Peyer's patch (tissue), 4 donors: ENCODE results near the gene MAP3K21. TPM values are rescaled to one million over a fixed set of nuclear protein-coding genes. Genes with fewer than 3 reads are reported as not detected.

Experiments used
- DNase-seq, 3 donors: peaks; one replicate each; pipeline ENCODE4 v3.0.0-alpha.2; 2017 to 2019
- H3K27ac ChIP-seq, 4 donors: fragments of 200-600 bp; sonication (generic); one replicate each; pipeline ENCODE4 v1.5.1; 2016 to 2019
- H3K27me3 ChIP-seq, 2 donors: fragments of 200-600 bp; sonication (generic); one replicate each; pipeline ENCODE4 v1.5.1; 2019
- H3K36me3 ChIP-seq, 3 donors: fragments of 200-600 bp; sonication (generic); one replicate each; pipeline ENCODE4 v1.5.1; 2016 to 2019
- H3K4me1 ChIP-seq, 4 donors: fragments of 200-600 bp; sonication (generic); one replicate each; pipeline ENCODE4 v1.5.1; 2016 to 2019
- H3K4me3 ChIP-seq, 4 donors: fragments of 200-600 bp; sonication (generic); 1 replicate in 3 of 4; 2 replicates in 1 of 4; pipeline ENCODE4 v1.5.1; 2016 to 2019; ENCODE audit warnings: mild to moderate bottlenecking in 1 of 4
- H3K9me3 ChIP-seq, 4 donors: fragments of 200-600 bp; sonication (generic); one replicate each; pipeline ENCODE4 v1.5.1; 2016 to 2019; ENCODE audit warnings: mild to moderate bottlenecking in 1 of 4
- POLR2A ChIP-seq, 2 donors: fragments of 450-650 bp; IDR thresholded peaks; one replicate each; pipeline ENCODE4 v1.5.1; 2017; ENCODE audit warnings: antibody characterized with exemption in 2 of 2, mild to moderate bottlenecking in 2 of 2, moderate library complexity in 2 of 2
- total RNA-seq, 4 donors: library from RNA; depleted of rRNA; stranded (reverse); fragments of >200 nt; gene quantifications; one replicate each; pipeline ENCODE4 v1.1.0, GENCODE V29; 2016
- TF ChIP-seq, protein P1 (sequence below), 6 experiments: fragments of 450-650 bp in 4 of 6; fragments of 200-600 bp in 2 of 6; sonication (generic) in 1 of 6; IDR thresholded peaks; one replicate each; pipeline ENCODE4 v1.5.1; 2017 to 2019; ENCODE audit warnings: antibody characterized with exemption in 6 of 6, mild to moderate bottlenecking in 3 of 6, moderate library complexity in 1 of 6

Gene MAP3K21
- total RNA-seq, 4 donors from 2014 or later, result 14.9 to 54.4 (median 34.2) TPM

DNA sequence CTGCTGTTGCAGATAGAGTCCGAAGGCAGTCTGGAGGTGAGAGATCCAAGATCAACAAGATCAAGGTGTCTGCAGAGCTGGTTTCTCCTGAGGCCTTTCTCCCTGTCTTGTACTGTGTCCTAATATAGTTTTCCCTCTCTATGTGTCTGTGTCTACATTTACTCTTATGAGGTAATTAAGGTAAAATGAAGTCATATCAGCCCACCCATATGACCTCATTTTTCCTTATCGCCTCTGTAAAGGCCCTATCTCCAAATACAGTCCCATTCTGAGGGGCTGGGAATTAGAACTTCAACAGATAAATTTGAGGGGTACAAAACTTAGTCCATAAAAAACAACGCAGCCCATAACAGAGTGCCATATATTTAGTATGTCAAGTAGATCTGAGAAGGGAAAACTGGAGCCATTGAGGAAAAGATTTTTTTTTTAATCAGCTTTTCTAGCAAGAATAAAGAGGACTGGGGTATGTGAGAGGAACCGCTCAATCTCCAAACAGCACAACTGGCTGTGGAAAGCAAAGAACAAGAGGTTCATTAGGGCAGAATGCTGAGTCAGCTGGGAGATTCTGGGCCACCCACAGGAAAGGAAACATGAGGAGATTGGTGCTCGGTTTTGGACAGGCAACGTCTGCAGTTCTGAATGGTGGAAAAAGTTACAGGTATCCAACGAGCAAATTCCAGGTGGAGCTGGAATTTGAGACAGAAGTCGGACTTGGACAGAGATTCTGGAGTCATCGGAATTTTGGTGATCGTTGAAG is 65.7 kb downstream of the MAP3K21 start:
- H3K27me3 ChIP-seq, result no peaks in the 10 kb centered on the region
- H3K27ac ChIP-seq, result no peak overlapping the region
- no peak overlapping the region for H3K4me3 ChIP-seq
- no peaks in the 10 kb centered on the region for H3K4me1 ChIP-seq
- DNase-seq, result no peak
- H3K9me3 ChIP-seq, result no peaks in the 10 kb centered on the region
- H3K36me3 ChIP-seq, result no peaks in the 10 kb centered on the region
- no peak for TF ChIP-seq POLR2A (IDR thresholded peaks at IDR 0.05)

DNA sequence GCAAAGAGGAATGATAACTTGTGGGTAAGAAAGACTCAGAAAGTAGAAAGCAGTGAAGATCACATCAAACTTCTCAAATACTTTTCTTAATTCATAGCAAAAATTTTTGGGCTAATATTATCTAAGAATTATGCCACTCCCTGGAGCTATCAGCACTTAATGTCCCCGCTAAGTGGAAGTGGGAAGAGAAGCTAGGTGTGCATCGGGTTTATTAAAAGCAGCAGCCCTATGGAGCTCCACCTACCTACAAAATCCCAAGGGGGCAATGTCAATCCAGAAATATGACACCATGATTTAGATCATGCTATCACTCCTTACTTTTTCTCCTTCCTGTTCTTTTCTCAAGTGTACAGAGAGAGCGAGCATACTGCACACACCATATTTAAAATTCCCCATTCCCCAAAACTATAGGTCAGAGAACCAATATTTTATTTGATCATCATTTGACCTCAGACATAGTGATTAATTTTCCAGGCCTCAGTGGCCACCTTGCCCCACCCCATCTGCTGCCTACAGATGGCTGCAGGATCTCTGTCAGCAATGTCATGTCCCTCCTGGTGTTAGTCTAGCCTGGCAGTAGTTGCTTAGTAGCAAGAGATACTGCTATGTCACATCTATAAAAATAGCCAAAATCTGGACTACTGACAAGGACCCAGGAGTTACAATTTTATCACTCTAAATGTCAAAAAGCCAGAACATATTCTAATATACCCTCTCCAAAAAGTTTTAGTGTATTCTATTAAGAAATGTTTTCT is 66.6 kb downstream of the MAP3K21 start:
- Histone ChIP-seq H3K27me3 (no peaks in the 10 kb centered on the region), H3K4me1 (no peaks in the 10 kb centered on the region), H3K27ac (no peak overlapping the region), H3K36me3 (no peaks in the 10 kb centered on the region), H3K9me3 (no peaks in the 10 kb centered on the region), H3K4me3 (no peak overlapping the region)
- TF ChIP-seq POLR2A (IDR thresholded peaks at IDR 0.05), result no peak
- TF ChIP-seq, protein P1, sequence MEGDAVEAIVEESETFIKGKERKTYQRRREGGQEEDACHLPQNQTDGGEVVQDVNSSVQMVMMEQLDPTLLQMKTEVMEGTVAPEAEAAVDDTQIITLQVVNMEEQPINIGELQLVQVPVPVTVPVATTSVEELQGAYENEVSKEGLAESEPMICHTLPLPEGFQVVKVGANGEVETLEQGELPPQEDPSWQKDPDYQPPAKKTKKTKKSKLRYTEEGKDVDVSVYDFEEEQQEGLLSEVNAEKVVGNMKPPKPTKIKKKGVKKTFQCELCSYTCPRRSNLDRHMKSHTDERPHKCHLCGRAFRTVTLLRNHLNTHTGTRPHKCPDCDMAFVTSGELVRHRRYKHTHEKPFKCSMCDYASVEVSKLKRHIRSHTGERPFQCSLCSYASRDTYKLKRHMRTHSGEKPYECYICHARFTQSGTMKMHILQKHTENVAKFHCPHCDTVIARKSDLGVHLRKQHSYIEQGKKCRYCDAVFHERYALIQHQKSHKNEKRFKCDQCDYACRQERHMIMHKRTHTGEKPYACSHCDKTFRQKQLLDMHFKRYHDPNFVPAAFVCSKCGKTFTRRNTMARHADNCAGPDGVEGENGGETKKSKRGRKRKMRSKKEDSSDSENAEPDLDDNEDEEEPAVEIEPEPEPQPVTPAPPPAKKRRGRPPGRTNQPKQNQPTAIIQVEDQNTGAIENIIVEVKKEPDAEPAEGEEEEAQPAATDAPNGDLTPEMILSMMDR (IDR thresholded peaks at IDR 0.05), result no peak
- DNase-seq, result no peak

DNA sequence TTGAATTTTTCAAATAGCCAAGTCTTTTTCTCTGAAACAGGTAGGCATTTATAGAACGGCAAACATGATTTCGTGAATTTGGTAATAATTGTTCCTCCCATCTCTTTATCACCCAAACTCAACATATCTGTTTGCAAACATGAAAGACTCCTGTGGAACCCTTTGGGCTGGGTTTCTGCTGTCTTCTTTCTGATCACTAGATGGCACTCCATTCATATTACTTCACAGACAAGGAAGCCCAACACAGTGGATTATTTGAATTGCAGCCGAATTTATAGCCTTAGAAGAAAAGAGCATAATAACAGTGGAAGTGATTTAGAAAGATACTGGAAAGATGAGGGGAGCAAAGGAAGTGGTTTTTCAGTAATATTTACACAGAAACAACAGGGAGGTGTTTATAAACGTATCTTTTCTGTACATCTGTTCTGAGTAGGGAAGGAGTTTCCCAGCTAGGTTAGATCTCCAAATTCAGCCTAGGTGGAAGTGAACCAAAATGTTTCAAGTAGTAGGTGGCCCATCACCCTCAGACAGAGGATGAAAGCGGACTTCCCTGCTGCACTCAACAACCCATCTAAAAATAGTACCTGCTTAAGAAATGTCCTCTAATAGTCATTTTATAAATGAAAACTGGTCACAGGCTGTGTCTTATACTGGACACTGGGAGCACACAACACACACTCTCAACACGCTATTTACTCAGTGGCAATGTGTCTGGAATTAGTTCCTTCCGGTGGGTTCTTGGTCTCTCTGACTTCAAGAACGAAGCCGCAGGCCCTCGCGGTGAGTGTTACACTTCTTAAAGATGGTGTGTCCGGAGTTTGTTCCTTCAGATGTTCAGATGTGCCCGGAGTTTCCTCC is 67.6 kb downstream of the MAP3K21 start:
- no peak overlapping the region for H3K27ac ChIP-seq
- no peak for DNase-seq
- H3K9me3 ChIP-seq, result no peaks in the 10 kb centered on the region
- H3K4me1 ChIP-seq, result no peaks in the 10 kb centered on the region
- no peaks in the 10 kb centered on the region for H3K27me3 ChIP-seq
- no peaks in the 10 kb centered on the region for H3K36me3 ChIP-seq
- TF ChIP-seq POLR2A (IDR thresholded peaks at IDR 0.05), result no peak
- TF ChIP-seq, protein P1 (IDR thresholded peaks at IDR 0.05), result peak in 4 of 6 experiments; percentile 51 to 77 (median 69)
- H3K4me3 ChIP-seq, result no peak overlapping the region

DNA sequence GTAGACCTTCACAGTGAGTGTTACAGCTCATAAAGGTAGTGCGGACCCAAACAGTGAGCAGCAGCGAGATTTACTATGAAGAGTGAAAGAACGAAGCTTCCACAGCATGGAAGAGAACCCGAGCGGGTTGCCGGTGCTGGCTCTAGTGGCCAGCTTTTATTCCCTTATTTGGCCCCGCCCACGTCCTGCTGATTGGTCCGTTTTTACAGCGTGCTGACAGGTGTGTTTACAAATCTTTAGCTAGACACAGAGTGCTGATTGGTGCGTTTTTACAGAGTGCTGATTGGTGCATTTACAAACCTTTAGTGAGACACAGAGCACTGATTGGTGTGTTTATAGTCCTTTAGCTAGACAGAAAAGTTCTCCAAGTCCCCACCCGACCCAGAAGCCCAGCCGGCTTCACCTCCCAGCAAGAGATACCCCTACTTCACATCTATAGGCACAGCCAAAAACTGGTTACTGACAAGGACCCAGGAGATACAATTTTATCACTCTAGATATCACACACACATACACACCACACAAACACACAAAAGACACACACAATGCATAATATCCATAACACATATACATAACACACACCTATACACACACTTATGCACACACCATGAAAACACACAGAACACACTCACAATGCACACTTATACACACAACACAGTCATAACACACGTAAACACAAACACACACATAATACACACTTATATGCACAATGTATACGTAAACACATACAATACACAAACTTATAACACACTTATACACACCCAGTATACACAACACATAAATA is 68.5 kb downstream of the MAP3K21 start:
- Histone ChIP-seq H3K27ac (no peak overlapping the region), H3K9me3 (no peaks in the 10 kb centered on the region), H3K27me3 (no peaks in the 10 kb centered on the region), H3K36me3 (no peaks in the 10 kb centered on the region), H3K4me1 (no peaks in the 10 kb centered on the region), H3K4me3 (no peak overlapping the region)
- DNase-seq, result no peak
- TF ChIP-seq, protein P1 (IDR thresholded peaks at IDR 0.05), result no peak
- TF ChIP-seq POLR2A (IDR thresholded peaks at IDR 0.05), result no peak

DNA sequence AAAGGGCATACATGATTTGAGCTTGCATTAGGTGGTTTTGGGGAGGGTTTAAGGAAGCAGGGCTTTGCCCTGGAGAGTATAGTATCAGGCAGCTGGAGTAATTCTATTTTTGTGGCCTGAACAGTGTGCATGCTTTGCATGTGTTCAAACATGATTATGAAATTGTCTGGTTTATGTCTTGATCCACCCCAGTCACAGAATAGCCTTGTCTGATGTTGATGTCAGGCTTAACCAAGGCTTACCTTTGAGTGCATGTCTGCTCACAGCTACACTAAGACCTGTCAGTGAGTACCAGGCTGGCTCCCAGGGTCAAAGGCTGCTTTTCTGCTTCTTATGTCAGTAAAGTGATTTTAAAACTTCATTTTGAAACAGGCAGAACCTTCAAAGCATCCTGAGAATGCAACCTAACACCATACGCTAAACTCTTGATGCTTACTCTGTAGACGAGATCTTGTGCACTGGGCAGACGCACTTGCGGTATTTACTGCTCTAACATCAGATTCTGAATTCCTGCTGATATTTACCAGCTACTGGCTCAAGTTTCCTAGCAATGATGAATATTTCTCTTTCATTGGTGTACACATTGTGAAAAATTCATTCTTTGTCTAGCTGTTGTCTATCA is 78.9 kb downstream of the MAP3K21 start:
- Histone ChIP-seq H3K27me3 (no peaks in the 10 kb centered on the region), H3K4me1 (no peaks in the 10 kb centered on the region), H3K9me3 (no peaks in the 10 kb centered on the region), H3K27ac (no peak overlapping the region), H3K4me3 (no peak overlapping the region), H3K36me3 (no peaks in the 10 kb centered on the region)
- DNase-seq, result no peak
- TF ChIP-seq, protein P1 (IDR thresholded peaks at IDR 0.05), result no peak
- no peak for TF ChIP-seq POLR2A (IDR thresholded peaks at IDR 0.05)
